Aorta (tissue), 5 donors: ENCODE results near the gene RCL1. TPM values are rescaled to one million over a fixed set of nuclear protein-coding genes. Genes with fewer than 3 reads are reported as not detected.

Experiments
- ATAC-seq: fragments of 200-7000 bp; cut with Tn5 transposase; one replicate; pipeline ENCODE4 v1.9.1; 2022; ENCODE audit warnings: moderate library complexity; ENCODE audit not compliant: low FRiP score
- DNase-seq, 2 donors: peaks; one replicate each; pipeline ENCODE4 v3.0.0-alpha.2; 2020
- H3K27ac ChIP-seq, 2 donors: one replicate each; pipeline ENCODE4 v1.5.1; 2013; ENCODE audit warnings: low read length in 2 of 2, mild to moderate bottlenecking in 2 of 2, moderate library complexity in 2 of 2, control low read depth in 1 of 2, inconsistent platforms in 1 of 2, low read depth in 1 of 2
- H3K27me3 ChIP-seq, 2 donors: one replicate each; pipeline ENCODE4 v1.6.1; 2013; ENCODE audit warnings: control low read depth in 1 of 2, low read length in 1 of 2, mild to moderate bottlenecking in 1 of 2, moderate library complexity in 1 of 2; ENCODE audit not compliant: insufficient read depth in 2 of 2, control insufficient read depth in 1 of 2
- H3K36me3 ChIP-seq, 2 donors: one replicate each; pipeline ENCODE4 v1.6.1; 2013; ENCODE audit warnings: control low read depth in 1 of 2, low read length in 1 of 2, mild to moderate bottlenecking in 1 of 2; ENCODE audit not compliant: insufficient read depth in 2 of 2, control insufficient read depth in 1 of 2
- H3K4me1 ChIP-seq, 2 donors: one replicate each; pipeline ENCODE4 v1.6.1; 2013; ENCODE audit warnings: low read length in 2 of 2, control low read depth in 1 of 2, mild to moderate bottlenecking in 1 of 2, moderate library complexity in 1 of 2; ENCODE audit not compliant: insufficient read depth in 2 of 2, control insufficient read depth in 1 of 2
- H3K4me3 ChIP-seq, 2 donors: one replicate each; pipeline ENCODE4 v1.5.1; 2013; ENCODE audit warnings: low read length in 2 of 2, control low read depth in 1 of 2, mild to moderate bottlenecking in 1 of 2
- H3K9me3 ChIP-seq: one replicate; pipeline ENCODE4 v1.6.1; 2013; ENCODE audit warnings: mild to moderate bottlenecking, low read length; ENCODE audit not compliant: control insufficient read depth
- WGBS, 2 donors: extraction: QIAGEN DNeasy Blood & Tissue Kit; methylation state at CpG; one replicate each; pipeline ENCODE4 v1.1.7; 2013; 5-methylcytosine and 5-hydroxymethylcytosine counted together
- intact Hi-C, 2 donors: fragments of 100-400 bp; cut with DNase I; formaldehyde crosslinking; loops; one replicate each; pipeline versions ENCODE4 v1.14.2 to v1.15.0; 2022
- polyA plus RNA-seq, 2 donors: library from polyadenylated mRNA; stranded (reverse); fragments of 200-250 nt; gene quantifications; one replicate each; pipeline ENCODE4 v1.2.3, GENCODE V29; 2013
- total RNA-seq, 2 donors: library from RNA; stranded (reverse); fragmentation: NEBNext Ultra II Directional; extraction: Animal tissue kit (Norgen Biotek cat#: 25700); gene quantifications; one replicate each; pipeline ENCODE4 v1.2.1, GENCODE V29; 2021
- donor health status: healthy with polysubstance abuse.
- donor health status: Bipolar disorder and iron deficiency.
- donor health status: DM: no; HTN: no; CAD: no.
- donor health status: DM: no; HTN: no; CAD: no.
- donor health status: DM: yes; HTN: yes; CAD: no.

The RCL1 gene
- total and polyA plus RNA-seq, 4 donors: 10.8 to 41.9 (median 26.8) TPM

- intact Hi-C loops: loop anchor here (5.0 to 10.0 kb wide), 3 partner anchors 508 to 838 kb away; no protein-coding TSS in a partner anchor
- ATAC-seq: no peak
- no peak overlapping the region for H3K27ac ChIP-seq
Observed at GRCh38 chr9:4756420-4756819, 36.3 kb upstream of the RCL1 start.

GRCh38 chr9:4760122-4760521 is 32.6 kb upstream of the RCL1 start:
- Histone ChIP-seq H3K9me3 (no peaks in the 10 kb centered on the region), H3K36me3 (no peaks in the 10 kb centered on the region), H3K4me1 (no peaks in the 10 kb centered on the region), H3K4me3 (no peak overlapping the region), H3K27ac (no peak overlapping the region), H3K27me3 (no peaks in the 10 kb centered on the region)
- intact Hi-C loops: loop anchor here (1.0 to 10.0 kb wide), 4 partner anchors 92 to 667 kb away; no protein-coding TSS in a partner anchor
- DNase-seq (no peak), ATAC-seq (peak; percentile 45)
- 71 to 85% methylated on average over 3 of the region's 3 CpGs for WGBS, 2 donors

More at GRCh38 chr9:4756420-4756819, 36.3 kb upstream of the RCL1 start:
- Histone ChIP-seq H3K4me1 (no peaks in the 10 kb centered on the region), H3K27me3 (no peaks in the 10 kb centered on the region), H3K9me3 (no peaks in the 10 kb centered on the region), H3K36me3 (no peaks in the 10 kb centered on the region), H3K4me3 (no peak overlapping the region)
- no peak for DNase-seq
- WGBS, 2 donors: 84 to 91% methylated on average over 4 of the region's 4 CpGs

- Histone ChIP-seq H3K27ac (no peak overlapping the region), H3K36me3 (no peaks in the 10 kb centered on the region), H3K4me3 (no peak overlapping the region), H3K4me1 (no peaks in the 10 kb centered on the region), H3K9me3 (no peaks in the 10 kb centered on the region), H3K27me3 (no peaks in the 10 kb centered on the region)
- ATAC-seq (peak; percentile 79), DNase-seq (peak; percentile 75 to 82)
- whole genome bisulfite sequencing, 2 donors: 21 to 23% methylated on average over 22 of the region's 22 CpGs
- intact Hi-C loops: loop anchor here (2.0 to 10.0 kb wide), 4 partner anchors 90 to 665 kb away; no protein-coding TSS in a partner anchor
Observed at GRCh38 chr9:4762108-4762885, 30.4 kb upstream of the RCL1 start.

- H3K27me3 ChIP-seq: no peaks in the 10 kb centered on the region
- no peaks in the 10 kb centered on the region for H3K36me3 ChIP-seq
- DNase-seq (peak in 1 of 2 donors; percentile 81), ATAC-seq (peak; percentile 66)
- H3K27ac ChIP-seq: no peak overlapping the region
- WGBS, 2 donors: 32 to 48% methylated on average over 14 of the region's 14 CpGs
- H3K9me3 ChIP-seq: no peaks in the 10 kb centered on the region
- no peaks in the 10 kb centered on the region for H3K4me1 ChIP-seq
- intact Hi-C loops: loop anchor here (2.0 to 10.0 kb wide), 4 partner anchors 89 to 664 kb away; no protein-coding TSS in a partner anchor
- H3K4me3 ChIP-seq: no peak overlapping the region
Observed at GRCh38 chr9:4762886-4763541, 29.7 kb upstream of the RCL1 start.

GRCh38 chr9:4764033-4764432 is 28.7 kb upstream of the RCL1 start:
- Histone ChIP-seq H3K36me3 (no peaks in the 10 kb centered on the region), H3K27me3 (no peaks in the 10 kb centered on the region), H3K4me1 (no peaks in the 10 kb centered on the region), H3K9me3 (no peaks in the 10 kb centered on the region), H3K4me3 (no peak overlapping the region), H3K27ac (no peak overlapping the region)
- ATAC-seq (no peak), DNase-seq (no peak)
- WGBS, 2 donors: 62 to 86% methylated on average over 3 of the region's 3 CpGs
- intact Hi-C loops: loop anchor here (5.0 to 10.0 kb wide), 3 partner anchors 88 to 663 kb away; no protein-coding TSS in a partner anchor

- intact Hi-C loops: loop anchor here in 1 of 2 donors (10.0 kb wide), 1 partner anchor 306 kb away; no protein-coding TSS in a partner anchor
Observed at GRCh38 chr9:4768681-4769080, 24.1 kb upstream of the RCL1 start.

DNA sequence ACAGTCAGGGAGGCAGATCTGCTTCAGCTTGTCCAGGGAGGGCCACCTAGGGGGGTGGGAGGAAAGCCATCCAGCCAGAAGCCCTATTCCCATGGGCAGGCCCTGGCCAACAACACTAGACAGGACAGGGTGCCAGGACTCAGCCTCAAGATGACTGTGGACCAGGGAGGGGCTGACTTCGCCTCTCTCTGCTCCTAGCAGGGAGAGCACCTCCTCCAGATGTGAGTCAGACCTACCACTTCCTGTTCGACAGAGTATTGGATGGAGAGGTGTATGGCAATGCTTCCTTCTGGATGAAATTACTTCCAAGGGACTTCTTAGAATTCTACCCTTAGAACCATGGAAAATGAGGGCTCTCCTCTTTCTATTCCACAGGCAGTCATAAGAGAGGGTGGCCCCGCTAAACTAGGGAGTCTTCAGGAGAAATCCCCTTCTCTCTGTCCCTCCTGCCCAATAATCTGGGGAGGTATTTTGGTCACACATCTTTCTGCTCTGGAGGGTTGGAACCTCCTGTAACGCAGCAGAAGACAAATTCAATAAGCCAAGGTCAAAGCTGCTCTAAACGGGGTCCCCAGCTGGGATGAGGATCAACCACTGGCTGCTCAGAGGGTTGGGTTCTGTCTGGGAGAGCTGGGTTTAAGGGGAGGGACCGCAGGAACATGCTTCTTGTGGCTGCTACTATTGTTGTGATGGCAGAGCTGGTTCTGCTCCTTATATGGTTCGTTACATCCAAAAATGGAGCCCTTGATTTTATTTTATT is 23.2 kb upstream of the RCL1 start:
- H3K36me3 ChIP-seq: no peaks in the 10 kb centered on the region
- H3K9me3 ChIP-seq: no peaks in the 10 kb centered on the region
- ATAC-seq (no peak), DNase-seq (no peak)
- no peak overlapping the region for H3K4me3 ChIP-seq
- H3K27ac ChIP-seq: no peak overlapping the region
- intact Hi-C loops: loop anchor here in 1 of 2 donors (10.0 kb wide), 1 partner anchor 305 kb away; no protein-coding TSS in a partner anchor
- H3K4me1 ChIP-seq: no peaks in the 10 kb centered on the region
- no peaks in the 10 kb centered on the region for H3K27me3 ChIP-seq
- WGBS, 2 donors: 85 to 88% methylated on average over 7 of the region's 7 CpGs

More at GRCh38 chr9:4768681-4769080, 24.1 kb upstream of the RCL1 start:
- DNase-seq: no peak
- no peak for ATAC-seq
- no peak overlapping the region for H3K27ac ChIP-seq
- H3K36me3 ChIP-seq: no peaks in the 10 kb centered on the region
- no peaks in the 10 kb centered on the region for H3K4me1 ChIP-seq
- no peak overlapping the region for H3K4me3 ChIP-seq
- H3K9me3 ChIP-seq: no peaks in the 10 kb centered on the region
- no peaks in the 10 kb centered on the region for H3K27me3 ChIP-seq

- Histone ChIP-seq H3K4me3 (no peak overlapping the region), H3K27me3 (no peaks in the 10 kb centered on the region), H3K9me3 (no peaks in the 10 kb centered on the region), H3K27ac (no peak overlapping the region), H3K4me1 (no peaks in the 10 kb centered on the region), H3K36me3 (no peaks in the 10 kb centered on the region)
- intact Hi-C loops: no loop called here
- DNase-seq (no peak), ATAC-seq (no peak)
- WGBS, 2 donors: 94 to 97% methylated on average over 1 of the region's 1 CpG
Observed at GRCh38 chr9:4771788-4772187, 21.0 kb upstream of the RCL1 start.
